Measurements from ENCODE around the gene SF1. TPM values are rescaled to one million over a fixed set of nuclear protein-coding genes. Genes with fewer than 3 reads are reported as not detected.

SF1 gene
- total and polyA plus RNA-seq, 5 donors from 2014 or later, result 75.0 to 1,361 (median 91.8) TPM

GRCh38 chr11:64719406-64719805 is 58.9 kb downstream of the SF1 start:
- H3K4me1 Mint-ChIP-seq, result peaks cover 0 to 13% (median 8%) of the 10 kb centered on the region in 4 donors
- Histone ChIP-seq H3K36me3 (ENCODE audit: control insufficient read depth, insufficient read depth, low read length) (no peaks in the 10 kb centered on the region), H3K27ac (ENCODE audit: insufficient read depth, low read length, poor library complexity, severe bottlenecking) (no peak overlapping the region), H3K4me1 (ENCODE audit: control insufficient read depth, insufficient read depth, low read length, poor library complexity, severe bottlenecking) (peaks cover 7% of the 10 kb centered on the region), H3K9me3 (ENCODE audit: control insufficient read depth in 2 of 2, low read length in 2 of 2) (no peaks in the 10 kb centered on the region), H3K27me3 (ENCODE audit: control insufficient read depth, insufficient read depth, low read length) (peaks cover 7% of the 10 kb centered on the region), H3K4me3 (ENCODE audit: low read depth, low read length) (no peak overlapping the region)
- peaks cover 76% of the 10 kb centered on the region for H3K27me3 Mint-ChIP-seq
- H3K36me3 Mint-ChIP-seq, result no peaks in the 10 kb centered on the region
- peaks cover 0 to 2% (median 0%) of the 10 kb centered on the region in 7 donors for H3K9me3 Mint-ChIP-seq
- ATAC-seq (ENCODE audit: low read depth in 2 of 2), result no peak
- DNase-seq, result no peak
- no peak overlapping the region for H3K27ac Mint-ChIP-seq
- H3K4me3 Mint-ChIP-seq, result peak overlapping the region in 1 of 4 donors; percentile 36

GRCh38 chr11:64718780-64719124 is 59.6 kb downstream of the SF1 start:
- ATAC-seq (ENCODE audit: low read depth in 2 of 2), result no peak
- Mint-ChIP-seq H3K27me3 (peaks cover 82% of the 10 kb centered on the region), H3K27ac (no peak overlapping the region), H3K36me3 (no peaks in the 10 kb centered on the region), H3K4me1 (peaks cover 0 to 15% (median 7%) of the 10 kb centered on the region in 4 donors), H3K9me3 (peaks cover 0 to 2% (median 0%) of the 10 kb centered on the region in 7 donors), H3K4me3 (no peak overlapping the region)
- Histone ChIP-seq H3K27ac (ENCODE audit: insufficient read depth, low read length, poor library complexity, severe bottlenecking) (no peak overlapping the region), H3K4me3 (ENCODE audit: low read depth, low read length) (no peak overlapping the region), H3K4me1 (ENCODE audit: control insufficient read depth, insufficient read depth, low read length, poor library complexity, severe bottlenecking) (peaks cover 5% of the 10 kb centered on the region), H3K9me3 (ENCODE audit: control insufficient read depth in 2 of 2, low read length in 2 of 2) (no peaks in the 10 kb centered on the region), H3K27me3 (ENCODE audit: control insufficient read depth, insufficient read depth, low read length) (peaks cover 7% of the 10 kb centered on the region), H3K36me3 (ENCODE audit: control insufficient read depth, insufficient read depth, low read length) (no peaks in the 10 kb centered on the region)
- DNase-seq, result no peak

- H3K27me3 Mint-ChIP-seq, result peaks cover 83% of the 10 kb centered on the region
- H3K4me1 Mint-ChIP-seq, result peaks cover 0 to 15% (median 5%) of the 10 kb centered on the region in 4 donors
- no peaks in the 10 kb centered on the region for H3K9me3 ChIP-seq (ENCODE audit: control insufficient read depth in 2 of 2, low read length in 2 of 2)
- peaks cover 0 to 2% (median 0%) of the 10 kb centered on the region in 7 donors for H3K9me3 Mint-ChIP-seq
- peaks cover 7% of the 10 kb centered on the region for H3K27me3 ChIP-seq (ENCODE audit: control insufficient read depth, insufficient read depth, low read length)
- no peak overlapping the region for H3K4me3 Mint-ChIP-seq
- no peak overlapping the region for H3K27ac Mint-ChIP-seq
- H3K27ac ChIP-seq (ENCODE audit: insufficient read depth, low read length, poor library complexity, severe bottlenecking), result no peak overlapping the region
- peaks cover 2% of the 10 kb centered on the region for H3K4me1 ChIP-seq (ENCODE audit: control insufficient read depth, insufficient read depth, low read length, poor library complexity, severe bottlenecking)
- DNase-seq (no peak), ATAC-seq (ENCODE audit: low read depth in 2 of 2) (no peak)
- no peaks in the 10 kb centered on the region for H3K36me3 ChIP-seq (ENCODE audit: control insufficient read depth, insufficient read depth, low read length)
- H3K4me3 ChIP-seq (ENCODE audit: low read depth, low read length), result no peak overlapping the region
- no peaks in the 10 kb centered on the region for H3K36me3 Mint-ChIP-seq
Observed at GRCh38 chr11:64718084-64718779, 60.1 kb downstream of the SF1 start.

- H3K9me3 ChIP-seq (ENCODE audit: control insufficient read depth in 2 of 2, low read length in 2 of 2), result no peaks in the 10 kb centered on the region
- H3K27me3 ChIP-seq (ENCODE audit: control insufficient read depth, insufficient read depth, low read length), result peaks cover 7% of the 10 kb centered on the region
- peaks cover 0 to 15% (median 7%) of the 10 kb centered on the region in 4 donors for H3K4me1 Mint-ChIP-seq
- no peak for ATAC-seq (ENCODE audit: low read depth in 2 of 2)
- H3K27ac Mint-ChIP-seq, result no peak overlapping the region
- no peak for DNase-seq
- no peak overlapping the region for H3K4me3 Mint-ChIP-seq
- H3K9me3 Mint-ChIP-seq, result peaks cover 0 to 2% (median 0%) of the 10 kb centered on the region in 7 donors
- H3K4me3 ChIP-seq (ENCODE audit: low read depth, low read length), result no peak overlapping the region
- H3K27ac ChIP-seq (ENCODE audit: insufficient read depth, low read length, poor library complexity, severe bottlenecking), result no peak overlapping the region
- no peaks in the 10 kb centered on the region for H3K36me3 Mint-ChIP-seq
- H3K27me3 Mint-ChIP-seq, result peaks cover 82% of the 10 kb centered on the region
- H3K4me1 ChIP-seq (ENCODE audit: control insufficient read depth, insufficient read depth, low read length, poor library complexity, severe bottlenecking), result peaks cover 12% of the 10 kb centered on the region
- no peaks in the 10 kb centered on the region for H3K36me3 ChIP-seq (ENCODE audit: control insufficient read depth, insufficient read depth, low read length)
Observed at GRCh38 chr11:64717268-64717578, 61.1 kb downstream of the SF1 start.

GRCh38 chr11:64716473-64717267 is 61.7 kb downstream of the SF1 start:
- H3K27ac ChIP-seq (ENCODE audit: insufficient read depth, low read length, poor library complexity, severe bottlenecking), result no peak overlapping the region
- DNase-seq (no peak), ATAC-seq (ENCODE audit: low read depth in 2 of 2) (no peak)
- Mint-ChIP-seq H3K4me1 (peaks cover 0 to 17% (median 8%) of the 10 kb centered on the region in 4 donors), H3K27me3 (peaks cover 82% of the 10 kb centered on the region), H3K4me3 (peak overlapping the region in 1 of 4 donors; percentile 47), H3K9me3 (peaks cover 0 to 2% (median 0%) of the 10 kb centered on the region in 7 donors), H3K36me3 (no peaks in the 10 kb centered on the region), H3K27ac (no peak overlapping the region)
- no peak overlapping the region for H3K4me3 ChIP-seq (ENCODE audit: low read depth, low read length)
- peaks cover 7% of the 10 kb centered on the region for H3K27me3 ChIP-seq (ENCODE audit: control insufficient read depth, insufficient read depth, low read length)
- peaks cover 17% of the 10 kb centered on the region for H3K4me1 ChIP-seq (ENCODE audit: control insufficient read depth, insufficient read depth, low read length, poor library complexity, severe bottlenecking)
- H3K9me3 ChIP-seq (ENCODE audit: control insufficient read depth in 2 of 2, low read length in 2 of 2), result no peaks in the 10 kb centered on the region
- H3K36me3 ChIP-seq (ENCODE audit: control insufficient read depth, insufficient read depth, low read length), result no peaks in the 10 kb centered on the region

- Histone ChIP-seq H3K36me3 (ENCODE audit: control insufficient read depth, insufficient read depth, low read length) (no peaks in the 10 kb centered on the region), H3K9me3 (ENCODE audit: control insufficient read depth in 2 of 2, low read length in 2 of 2) (no peaks in the 10 kb centered on the region), H3K4me3 (ENCODE audit: low read depth, low read length) (no peak overlapping the region), H3K4me1 (ENCODE audit: control insufficient read depth, insufficient read depth, low read length, poor library complexity, severe bottlenecking) (peaks cover 17% of the 10 kb centered on the region), H3K27ac (ENCODE audit: insufficient read depth, low read length, poor library complexity, severe bottlenecking) (no peak overlapping the region), H3K27me3 (ENCODE audit: control insufficient read depth, insufficient read depth, low read length) (peaks cover 7% of the 10 kb centered on the region)
- peaks cover 80% of the 10 kb centered on the region for H3K27me3 Mint-ChIP-seq
- H3K4me3 Mint-ChIP-seq, result no peak overlapping the region
- no peaks in the 10 kb centered on the region for H3K36me3 Mint-ChIP-seq
- H3K4me1 Mint-ChIP-seq, result peaks cover 0 to 22% (median 8%) of the 10 kb centered on the region in 4 donors
- H3K27ac Mint-ChIP-seq, result no peak overlapping the region
- DNase-seq (no peak), ATAC-seq (ENCODE audit: low read depth in 2 of 2) (no peak)
- peaks cover 0 to 2% (median 0%) of the 10 kb centered on the region in 7 donors for H3K9me3 Mint-ChIP-seq
Observed at GRCh38 chr11:64715756-64716472, 62.4 kb downstream of the SF1 start.

GRCh38 chr11:64715110-64715509 is 63.2 kb downstream of the SF1 start:
- H3K4me1 Mint-ChIP-seq, result peaks cover 0 to 25% (median 8%) of the 10 kb centered on the region in 4 donors
- no peak overlapping the region for H3K27ac ChIP-seq (ENCODE audit: insufficient read depth, low read length, poor library complexity, severe bottlenecking)
- H3K27ac Mint-ChIP-seq, result peak overlapping the region in 1 of 3 donors; percentile 79
- peaks cover 15% of the 10 kb centered on the region for H3K27me3 ChIP-seq (ENCODE audit: control insufficient read depth, insufficient read depth, low read length)
- peaks cover 0 to 2% (median 0%) of the 10 kb centered on the region in 7 donors for H3K9me3 Mint-ChIP-seq
- no peaks in the 10 kb centered on the region for H3K36me3 Mint-ChIP-seq
- H3K4me3 Mint-ChIP-seq, result peak overlapping the region in 2 of 4 donors; percentile 31 to 75
- no peak for ATAC-seq (ENCODE audit: low read depth in 2 of 2)
- H3K36me3 ChIP-seq (ENCODE audit: control insufficient read depth, insufficient read depth, low read length), result no peaks in the 10 kb centered on the region
- no peaks in the 10 kb centered on the region for H3K9me3 ChIP-seq (ENCODE audit: control insufficient read depth in 2 of 2, low read length in 2 of 2)
- no peak overlapping the region for H3K4me3 ChIP-seq (ENCODE audit: low read depth, low read length)
- peaks cover 82% of the 10 kb centered on the region for H3K27me3 Mint-ChIP-seq
- peaks cover 17% of the 10 kb centered on the region for H3K4me1 ChIP-seq (ENCODE audit: control insufficient read depth, insufficient read depth, low read length, poor library complexity, severe bottlenecking)
- DNase-seq, result no peak

Measured in CD4-positive, CD25-positive, alpha-beta regulatory T cell (primary cell).